ENCODE measurements around the gene OR2AT4.
A peak's percentile ranks its signal among the peaks of the same experiment; 100 is the strongest.
"Not testable (repeated sequence)": the region's sequence is repeated elsewhere in the genome, so short reads cannot be mapped to it uniquely, and the experiment has no call there.

OR2AT4 gene

GRCh38 chr11:75096456-75097172 is at the start of gene OR2AT4:
Gene OR2AT4, minus strand, starts transcription at chr11:75096876.
- DNase-seq = no peak

- no peak for DNase-seq
Measured at GRCh38 chr11:75145972-75146519, 49.4 kb upstream of the OR2AT4 start.

- DNase-seq = no peak
Measured at GRCh38 chr11:75145196-75145971, 48.7 kb upstream of the OR2AT4 start.

- no peak for DNase-seq
Measured at GRCh38 chr11:75144716-75145014, 48.0 kb upstream of the OR2AT4 start.

GRCh38 chr11:75143420-75143731 is 46.7 kb upstream of the OR2AT4 start:
- DNase-seq = no peak

- DNase-seq = peak; percentile 27
Measured at GRCh38 chr11:75142714-75143419, 46.2 kb upstream of the OR2AT4 start.

- no peak for DNase-seq
Measured at GRCh38 chr11:75141166-75141565, 44.5 kb upstream of the OR2AT4 start.

- no peak for DNase-seq
Measured at GRCh38 chr11:75140269-75141138, 43.8 kb upstream of the OR2AT4 start.

GRCh38 chr11:75135651-75136050 is 39.0 kb upstream of the OR2AT4 start:
- no peak for DNase-seq

- DNase-seq = no peak
Measured at GRCh38 chr11:75135021-75135650, 38.5 kb upstream of the OR2AT4 start.

- no peak for DNase-seq
Measured at GRCh38 chr11:75133976-75134375, 37.3 kb upstream of the OR2AT4 start.

- no peak for DNase-seq
Measured at GRCh38 chr11:75132080-75132479, 35.4 kb upstream of the OR2AT4 start.

- no peak for DNase-seq
Measured at GRCh38 chr11:75126564-75126963, 29.9 kb upstream of the OR2AT4 start.

GRCh38 chr11:75118577-75118976 is 21.9 kb upstream of the OR2AT4 start:
- no peak for DNase-seq

GRCh38 chr11:75114465-75114864 is 17.8 kb upstream of the OR2AT4 start:
- DNase-seq = no peak

- DNase-seq = no peak
Measured at GRCh38 chr11:75113030-75113429, 16.4 kb upstream of the OR2AT4 start.

GRCh38 chr11:75112200-75112599 is 15.5 kb upstream of the OR2AT4 start:
- DNase-seq = no peak

GRCh38 chr11:75107187-75107586 is 10.5 kb upstream of the OR2AT4 start:
- DNase-seq = no peak

- not testable (repeated sequence) for DNase-seq
Measured at GRCh38 chr11:75105967-75106681, 9.4 kb upstream of the OR2AT4 start.

GRCh38 chr11:75105462-75105925 is 8.8 kb upstream of the OR2AT4 start:
- DNase-seq = no peak

- DNase-seq = no peak
Measured at GRCh38 chr11:75103380-75104026, 6.8 kb upstream of the OR2AT4 start.
